ENCODE data around the gene CDCA4. TPM values are rescaled to one million over a fixed set of nuclear protein-coding genes. Genes with fewer than 3 reads are reported as not detected.

CDCA4 gene
- total and polyA plus RNA-seq, 2 donors (not counting 3 experiments of a cell fraction or from before 2014, with no cell fraction given): 29.9 to 44.5 TPM

GRCh38 chr14:104998801-104999200 lies 22.1 kb downstream of the CDCA4 start:
- Histone ChIP-seq H2AFZ (ENCODE audit: low read depth, low read length) (no peak overlapping the region), H3K4me2 (ENCODE audit: insufficient read depth, low read length) (no peak overlapping the region), H3K79me2 (ENCODE audit: control insufficient read depth, insufficient read depth, low read length) (no peaks in the 10 kb centered on the region), H4K20me1 (replicated peaks; ENCODE audit: control insufficient read depth, extremely low read depth, insufficient read depth, low read length) (no peaks in the 10 kb centered on the region), H3K9ac (replicated peaks; ENCODE audit: extremely low read depth, insufficient read depth, low read length) (no peak overlapping the region), H3K36me3 (ENCODE audit: control insufficient read depth in 2 of 2, extremely low read depth in 1 of 2, insufficient read depth in 2 of 2, low read length in 2 of 2) (no peaks in the 10 kb centered on the region), H3K9me1 (replicated peaks; ENCODE audit: control insufficient read depth, extremely low read depth, insufficient read depth, low read length) (no peaks in the 10 kb centered on the region), H3K27ac (ENCODE audit: insufficient read depth, low read depth, low read length) (no peak overlapping the region), H3K4me1 (ENCODE audit: control insufficient read depth, extremely low read depth, insufficient read depth, low read length) (no peaks in the 10 kb centered on the region), H3K27me3 (ENCODE audit: control insufficient read depth in 2 of 2, insufficient read depth in 2 of 2, low read length in 2 of 2) (no peaks in the 10 kb centered on the region), H3K4me3 (replicated peaks in 1 of 3; ENCODE audit: insufficient read depth in 1 of 3, low read depth in 1 of 3, low read length in 3 of 3) (no peak overlapping the region), H3K9me3 (replicated peaks; ENCODE audit: control insufficient read depth, insufficient read depth, low read length) (no peaks in the 10 kb centered on the region)
- ChIA-PET POLR2A (no interaction called here), CTCF (interaction anchor here (2.4 kb wide), 1 partner anchor 47 kb away, joined by 10 read pairs; no protein-coding TSS in a partner anchor)
- dilution Hi-C loops (cut with MboI; ENCODE audit: extremely low pct_ligation_motif_present, low sequenced_read_pairs): no loop called here
- BruUV-seq (replicated peaks): no TSS peak
- intact Hi-C loops (cut with micrococcal nuclease): no loop called here
- no peak for FAIRE-seq
- TF ChIP-seq JUN (IDR thresholded peaks at IDR 0.05; ENCODE audit: borderline replicate concordance, insufficient read depth, insufficient read length, low read depth): no peak
- DNase-seq (ENCODE audit: low read depth, low spot score): no peak

GRCh38 chr14:104996483-104996882 lies 24.4 kb downstream of the CDCA4 start:
- intact Hi-C loops (cut with micrococcal nuclease): no loop called here
- H4K20me1 ChIP-seq (replicated peaks; ENCODE audit: control insufficient read depth, extremely low read depth, insufficient read depth, low read length): no peaks in the 10 kb centered on the region
- no peak for TF ChIP-seq JUN (IDR thresholded peaks at IDR 0.05; ENCODE audit: borderline replicate concordance, insufficient read depth, insufficient read length, low read depth)
- no peak overlapping the region for H3K4me3 ChIP-seq (replicated peaks in 1 of 3; ENCODE audit: insufficient read depth in 1 of 3, low read depth in 1 of 3, low read length in 3 of 3)
- dilution Hi-C loops (cut with MboI; ENCODE audit: extremely low pct_ligation_motif_present, low sequenced_read_pairs): no loop called here
- H3K79me2 ChIP-seq (ENCODE audit: control insufficient read depth, insufficient read depth, low read length): no peaks in the 10 kb centered on the region
- ChIA-PET CTCF (no interaction called here), POLR2A (no interaction called here)
- peaks cover 0 to 2% of the 10 kb centered on the region in 2 experiments for H3K36me3 ChIP-seq (ENCODE audit: control insufficient read depth in 2 of 2, extremely low read depth in 1 of 2, insufficient read depth in 2 of 2, low read length in 2 of 2)
- no peaks in the 10 kb centered on the region for H3K27me3 ChIP-seq (ENCODE audit: control insufficient read depth in 2 of 2, insufficient read depth in 2 of 2, low read length in 2 of 2)
- H3K9me1 ChIP-seq (replicated peaks; ENCODE audit: control insufficient read depth, extremely low read depth, insufficient read depth, low read length): no peaks in the 10 kb centered on the region
- H3K4me2 ChIP-seq (ENCODE audit: insufficient read depth, low read length): no peak overlapping the region
- no peak overlapping the region for H3K9ac ChIP-seq (replicated peaks; ENCODE audit: extremely low read depth, insufficient read depth, low read length)
- DNase-seq (ENCODE audit: low read depth, low spot score) (no peak), FAIRE-seq (no peak)
- no TSS peak for BruUV-seq (replicated peaks)
- no peak overlapping the region for H2AFZ ChIP-seq (ENCODE audit: low read depth, low read length)
- no peak overlapping the region for H3K27ac ChIP-seq (ENCODE audit: insufficient read depth, low read depth, low read length)
- no peaks in the 10 kb centered on the region for H3K4me1 ChIP-seq (ENCODE audit: control insufficient read depth, extremely low read depth, insufficient read depth, low read length)
- no peaks in the 10 kb centered on the region for H3K9me3 ChIP-seq (replicated peaks; ENCODE audit: control insufficient read depth, insufficient read depth, low read length)
